HepG2 (cell line): Measurements from ENCODE around the gene STAT1. TPM values are rescaled to one million over a fixed set of nuclear protein-coding genes. Genes with fewer than 3 reads are reported as not detected.
A peak's percentile ranks its signal among the peaks of the same experiment; 100 is the strongest.

Experiments used
- ATAC-seq: fragments of 200-7000 bp; cut with Tn5 transposase; 3 replicates; pipeline ENCODE4 v1.9.1; 2020; ENCODE audit warnings: mild to moderate bottlenecking, moderate library complexity
- BruUV-seq: library from RNA; stranded (reverse); fragments of 400-500 nt; replicated peaks from 2 replicates; lab custom pipeline; 2021; lab: Mats Ljungman, UMichigan
- CTCF ChIA-PET: fragments of 300-600 bp; formaldehyde crosslinking; extraction: SDS; loops from one replicate; lab custom pipeline; 2021; ENCODE audit warnings: low total read pairs, inconsistent platforms, low intra/inter-chr PET ratio; lab: Yijun Ruan, JAX
- POLR2A ChIA-PET: fragments of 350-600 bp; sonication (Branson Sonifier 250); formaldehyde crosslinking; loops from one replicate; lab custom pipeline; 2020; ENCODE audit warnings: antibody characterized with exemption, inconsistent platforms; lab: Yijun Ruan, JAX
- DNase-seq: peaks from one replicate; pipeline ENCODE4 v3.0.0-alpha.2; 2015; ENCODE audit warnings: low spot score
- FAIRE-seq: peaks from 3 replicates; lab custom pipeline; 2011; peaks lifted over from hg19 to GRCh38; lab: Jason Lieb, UNC
- H2AFZ ChIP-seq: one replicate; pipeline ENCODE4 v1.6.1; 2011; ENCODE audit warnings: low read length, inconsistent platforms
- H3K27ac ChIP-seq: fragments of 300-600 bp; 3 replicates; pipeline ENCODE4 v1.8.0; 2011; ENCODE audit warnings: mixed run types, mild to moderate bottlenecking, mixed read lengths, low read length, inconsistent platforms; ENCODE audit not compliant: insufficient read depth; ENCODE audit errors: extremely low read length
- H3K27me3 ChIP-seq, 2 experiments: fragments of 200-600 bp in 1 of 2; 2 replicates in 1 of 2; 3 replicates in 1 of 2; pipeline versions ENCODE4 v1.6.0 to v1.8.0; 2011; ENCODE audit warnings: low read length in 2 of 2, mild to moderate bottlenecking in 2 of 2, moderate library complexity in 2 of 2, inconsistent platforms in 1 of 2; ENCODE audit not compliant: insufficient read depth in 2 of 2, control insufficient read depth in 1 of 2
- H3K36me3 ChIP-seq, 2 experiments: fragments of 200-600 bp in 1 of 2; replicated peaks in 1 of 2; 2 replicates in 1 of 2; 3 replicates in 1 of 2; pipeline versions ENCODE4 v1.5.1 to v1.8.0; 2011; ENCODE audit warnings: low read length in 2 of 2, inconsistent platforms in 1 of 2; ENCODE audit not compliant: insufficient read depth in 2 of 2, control insufficient read depth in 1 of 2
- H3K4me1 ChIP-seq: 2 replicates; pipeline ENCODE4 v1.5.1; 2012; ENCODE audit warnings: low read length, inconsistent platforms; ENCODE audit not compliant: insufficient read depth
- H3K4me2 ChIP-seq: 2 replicates; pipeline ENCODE4 v1.6.0; 2011; ENCODE audit warnings: low read depth, low read length, inconsistent platforms
- H3K4me3 ChIP-seq, 3 experiments: fragments of 200-600 bp in 1 of 3; sonication (generic), shearing (Covaris generic) in 1 of 3; replicated peaks in 1 of 3; 2 replicates each; pipeline ENCODE4 v1.5.1; 2011 to 2016; ENCODE audit warnings: low read length in 3 of 3, inconsistent platforms in 2 of 3, low read depth in 2 of 3, mild to moderate bottlenecking in 2 of 3, control low read depth in 1 of 3, mixed read lengths in 1 of 3; ENCODE audit not compliant: insufficient read depth in 1 of 3
- H3K79me2 ChIP-seq: one replicate; pipeline ENCODE4 v1.6.1; 2011; ENCODE audit warnings: low read length, inconsistent platforms; ENCODE audit not compliant: insufficient read depth
- H3K9ac ChIP-seq: 2 replicates; pipeline ENCODE4 v1.6.0; 2011; ENCODE audit warnings: mild to moderate bottlenecking, low read depth, low read length, inconsistent platforms; ENCODE audit not compliant: insufficient read depth
- H3K9me3 ChIP-seq: 2 replicates; pipeline ENCODE4 v1.5.1; 2012; ENCODE audit warnings: mild to moderate bottlenecking, low read length
- H4K20me1 ChIP-seq: 2 replicates; pipeline ENCODE4 v1.6.0; 2011; ENCODE audit warnings: inconsistent platforms, mild to moderate bottlenecking, low read length, moderate library complexity; ENCODE audit not compliant: insufficient read depth
- CSRNP1 ChIP-seq: sonication (generic); formaldehyde crosslinking; IDR thresholded peaks from 2 replicates; pipeline ENCODE4 v1.8.1; 2023; ENCODE audit warnings: mild to moderate bottlenecking, missing genetic modification reagents
- MAFF ChIP-seq: IDR thresholded peaks from 2 replicates; pipeline ENCODE4 v1.6.1; 2011; ENCODE audit warnings: low read depth, low read length, improper control_type of control experiment
- MAFK ChIP-seq, 2 experiments: IDR thresholded peaks in 1 of 2; conservative IDR thresholded peaks in 1 of 2; 2 replicates each; pipeline ENCODE4 v1.6.1; 2011; ENCODE audit warnings: improper control_type of control experiment in 2 of 2, low read length in 2 of 2
- POLR2A ChIP-seq, 2 experiments: IDR thresholded peaks; 2 replicates each; pipeline ENCODE4 v1.6.1; 2011; ENCODE audit warnings: low read depth in 2 of 2, low read length in 2 of 2, mild to moderate bottlenecking in 1 of 2, moderate library complexity in 1 of 2; ENCODE audit not compliant: insufficient read depth in 1 of 2
- WGBS: methylation state at CpG from one replicate; pipeline ENCODE4 v1.1.6; 2017; ENCODE audit warnings: low lambda C conversion rate; 5-methylcytosine and 5-hydroxymethylcytosine counted together
- in situ Hi-C: cut with HindIII; loops from 2 replicates; pipeline ENCODE4 v1.10.0; 2017; ENCODE audit warnings: low pct_unique_long_range_greater_than_20kb; ENCODE audit not compliant: extremely low pct_ligation_motif_present
- intact Hi-C: fragments of 100-400 bp; cut with micrococcal nuclease; formaldehyde crosslinking; loops from one replicate; pipeline ENCODE4 v1.10.0; 2022; ENCODE audit not compliant: unreplicated experiment
- polyA plus RNA-seq, 8 experiments: library from polyadenylated mRNA; depleted of rRNA in 3 of 8; stranded (reverse) in 7 of 8; unstranded in 1 of 8; fragments of >200 nt; fragmentation: Illumina TruSeq in 4 of 8; extraction: Trizol in 4 of 8; gene quantifications; 2 replicates each; pipeline versions ENCODE4 v1.2.1 to v1.2.3, GENCODE V29; 2011 to 2016; ENCODE audit warnings: low read depth in 4 of 8, missing spikeins in 1 of 8, mixed read lengths in 1 of 8; ENCODE audit not compliant: insufficient read depth in 1 of 8
- total RNA-seq, 5 experiments: library from RNA; depleted of rRNA; stranded (reverse); fragments of >200 nt; fragmentation: Illumina TruSeq; extraction: Trizol; gene quantifications; 2 replicates each; pipeline ENCODE4 v1.2.3, GENCODE V29; 2016; ENCODE audit warnings: low read depth in 1 of 5

STAT1 gene
- total and polyA plus RNA-seq, 2 of the 13 experiments (the other 11 are each of a cell fraction or from before 2014, with no cell fraction given), result 21.8 to 59.6 TPM

- DNase-seq (no peak), ATAC-seq (no peak), FAIRE-seq (no peak)
- in situ Hi-C loops (no loop called here), intact Hi-C loops (no loop called here)
- Histone ChIP-seq H3K4me3 (no peak overlapping the region), H3K9me3 (no peaks in the 10 kb centered on the region), H2AFZ (no peak overlapping the region), H4K20me1 (no peaks in the 10 kb centered on the region), H3K4me1 (no peaks in the 10 kb centered on the region), H3K9ac (no peak overlapping the region), H3K36me3 (peaks cover 5 to 38% of the 10 kb centered on the region in 2 experiments), H3K27me3 (no peaks in the 10 kb centered on the region), H3K27ac (no peak overlapping the region), H3K79me2 (no peaks in the 10 kb centered on the region), H3K4me2 (no peak overlapping the region)
- 97% methylated on average over 1 of the region's 1 CpG for whole genome bisulfite sequencing
- POLR2A ChIA-PET, result no interaction called here
- CTCF ChIA-PET, result no interaction called here
- TF ChIP-seq CSRNP1 (CRISPR knock-in tag), result no peak
- BruUV-seq, result no TSS peak
These were observed 81.5 kb downstream of the STAT1 start for GRCh38 chr2:190932514-190932913.

GRCh38 chr2:190930411-190930810, 83.6 kb downstream of the STAT1 start:
- H3K79me2 ChIP-seq, result no peaks in the 10 kb centered on the region
- H3K27me3 ChIP-seq, result no peaks in the 10 kb centered on the region
- DNase-seq, result no peak
- intact Hi-C loops, result no loop called here
- no peak overlapping the region for H3K4me3 ChIP-seq
- H3K9me3 ChIP-seq, result no peaks in the 10 kb centered on the region
- no TSS peak for BruUV-seq
- 98% methylated on average over 3 of the region's 3 CpGs for WGBS
- CTCF ChIA-PET, result no interaction called here
- H2AFZ ChIP-seq, result no peak overlapping the region
- TF ChIP-seq POLR2A (IDR thresholded peaks at IDR 0.05; ENCODE audit: insufficient read depth in 1 of 2, low read depth in 2 of 2, low read length in 2 of 2) (no peak), MAFK (conservative IDR thresholded peaks at IDR 0.05 in 1 of 2, IDR thresholded peaks at IDR 0.05 in 1 of 2; ENCODE audit: low read length in 2 of 2) (peak; percentile 93 to 95), MAFF (peak; percentile 92)
- TF ChIP-seq, all 625 proteins: peak for 2
- Histone ChIP-seq H3K4me2 (no peak overlapping the region), H3K36me3 (peaks cover 11 to 49% of the 10 kb centered on the region in 2 experiments), H4K20me1 (no peaks in the 10 kb centered on the region), H3K4me1 (no peaks in the 10 kb centered on the region), H3K27ac (no peak overlapping the region), H3K9ac (no peak overlapping the region)
- ATAC-seq (no peak), FAIRE-seq (no peak)
- in situ Hi-C loops, result no loop called here
- POLR2A ChIA-PET, result no interaction called here
